ENCODE measurements around the gene PNKP.

Gene PNKP

DNA sequence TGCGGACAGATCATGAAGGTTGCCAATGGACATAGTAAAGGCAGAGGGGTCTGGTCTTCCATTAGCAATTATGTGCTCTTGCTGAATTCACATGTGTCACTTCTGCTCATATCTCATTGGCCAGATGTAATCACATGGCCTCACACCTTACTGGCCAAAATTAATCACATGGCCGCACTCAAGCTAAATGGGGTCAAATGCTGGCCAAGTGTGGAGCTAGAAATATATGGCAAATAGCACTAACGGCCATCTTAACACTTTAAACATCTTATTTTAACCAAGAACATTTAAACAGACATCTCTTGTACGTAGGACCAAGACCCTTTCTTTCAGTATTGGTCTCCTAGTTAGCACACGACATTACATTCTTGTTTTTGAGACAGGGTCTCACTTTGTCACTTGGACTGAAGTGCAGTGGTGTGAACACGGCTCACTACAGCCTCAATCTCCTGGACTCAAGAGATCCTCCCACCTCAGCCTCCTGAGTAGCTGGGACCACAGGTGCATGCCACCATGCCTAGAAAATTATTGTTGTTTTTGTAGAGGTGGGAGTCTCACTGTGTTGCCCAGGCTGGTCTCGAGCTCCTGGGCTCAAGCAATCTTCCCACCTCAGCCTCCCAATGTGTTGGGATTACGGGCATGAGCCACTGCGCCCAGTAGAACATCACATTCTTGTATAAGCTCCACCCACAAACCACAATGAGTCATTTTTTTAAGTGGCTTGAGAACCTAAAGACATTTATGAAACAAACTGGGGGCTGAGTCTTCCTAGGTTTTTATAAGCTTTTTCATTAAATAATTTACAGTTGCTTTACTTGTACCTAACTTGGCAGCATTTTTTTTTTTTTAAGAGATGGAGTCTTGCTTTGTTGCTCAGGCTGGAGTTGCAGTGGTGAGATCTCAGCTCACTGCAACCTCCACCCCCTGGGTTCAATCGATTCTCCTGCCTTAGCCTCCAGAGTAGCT, 19.4 kb downstream of the PNKP start:
- Histone ChIP-seq H3K9ac (ENCODE audit: low read depth in 1 of 2, low read length in 2 of 2) (no peak overlapping the region), H3K4me1 (ENCODE audit: control insufficient read depth in 2 of 2, insufficient read depth in 2 of 2, low read length in 2 of 2) (peaks cover 17 to 19% of the 10 kb centered on the region in 2 donors), H3K9me3 (ENCODE audit: control insufficient read depth in 2 of 2, low read length in 2 of 2) (no peaks in the 10 kb centered on the region), H3K27me3 (ENCODE audit: control insufficient read depth in 2 of 2, insufficient read depth in 2 of 2, low read length in 2 of 2) (no peaks in the 10 kb centered on the region), H3K36me3 (ENCODE audit: control insufficient read depth in 2 of 2, insufficient read depth in 2 of 2, low read length in 2 of 2) (no peaks in the 10 kb centered on the region), H3K4me3 (ENCODE audit: low read length in 2 of 2) (no peak overlapping the region), H3K27ac (ENCODE audit: low read depth in 2 of 2, low read length in 2 of 2) (no peak overlapping the region)

DNA sequence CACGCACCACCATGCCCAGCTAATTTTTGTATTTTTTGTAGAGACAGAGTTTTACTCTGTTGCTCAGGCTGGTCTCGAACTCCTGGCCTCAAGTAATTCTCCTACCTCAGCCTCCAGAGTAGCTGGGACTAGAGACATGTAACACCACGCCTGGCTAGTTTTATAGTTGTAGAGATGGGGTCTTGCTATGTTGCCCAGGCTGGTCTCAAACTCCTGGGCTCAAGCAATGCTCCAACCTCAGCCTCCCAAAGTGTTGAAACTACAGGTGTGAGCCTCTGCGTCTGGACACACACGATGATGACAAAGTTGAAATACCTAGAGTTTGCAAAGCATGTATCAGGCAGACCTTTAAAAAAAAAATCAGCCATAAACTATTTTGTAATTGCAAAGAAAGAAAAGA, 21.0 kb downstream of the PNKP start:
- peaks cover 7% of the 10 kb centered on the region in 2 donors for H3K4me1 ChIP-seq (ENCODE audit: control insufficient read depth in 2 of 2, insufficient read depth in 2 of 2, low read length in 2 of 2)
- H3K9ac ChIP-seq (ENCODE audit: low read depth in 1 of 2, low read length in 2 of 2): no peak overlapping the region
- H3K27ac ChIP-seq (ENCODE audit: low read depth in 2 of 2, low read length in 2 of 2): no peak overlapping the region
- H3K36me3 ChIP-seq (ENCODE audit: control insufficient read depth in 2 of 2, insufficient read depth in 2 of 2, low read length in 2 of 2): no peaks in the 10 kb centered on the region
- no peak overlapping the region for H3K4me3 ChIP-seq (ENCODE audit: low read length in 2 of 2)
- H3K9me3 ChIP-seq (ENCODE audit: control insufficient read depth in 2 of 2, low read length in 2 of 2): no peaks in the 10 kb centered on the region
- no peaks in the 10 kb centered on the region for H3K27me3 ChIP-seq (ENCODE audit: control insufficient read depth in 2 of 2, insufficient read depth in 2 of 2, low read length in 2 of 2)

DNA sequence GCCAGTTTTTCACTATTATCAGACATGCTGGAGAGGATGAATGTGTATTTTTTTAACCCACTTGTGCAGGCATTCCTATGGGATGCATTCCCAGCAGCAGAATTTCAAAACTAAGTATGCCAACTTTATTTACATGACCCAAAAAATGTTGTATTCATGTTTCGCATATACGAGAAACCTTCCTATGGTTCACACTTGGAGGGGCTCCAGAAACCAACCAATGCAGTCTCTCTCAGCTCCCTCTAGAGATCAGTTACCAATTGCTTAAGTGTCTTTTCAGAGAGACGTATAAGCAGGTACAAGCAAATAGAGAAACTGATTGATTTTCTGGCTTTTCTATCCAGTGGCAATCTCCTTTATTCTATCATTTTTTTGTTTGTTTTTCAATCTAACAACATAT, 22.0 kb downstream of the PNKP start:
- H3K9me3 ChIP-seq (ENCODE audit: control insufficient read depth in 2 of 2, low read length in 2 of 2): no peaks in the 10 kb centered on the region
- H3K4me3 ChIP-seq (ENCODE audit: low read length in 2 of 2): no peak overlapping the region
- no peak overlapping the region for H3K27ac ChIP-seq (ENCODE audit: low read depth in 2 of 2, low read length in 2 of 2)
- no peaks in the 10 kb centered on the region for H3K27me3 ChIP-seq (ENCODE audit: control insufficient read depth in 2 of 2, insufficient read depth in 2 of 2, low read length in 2 of 2)
- H3K9ac ChIP-seq (ENCODE audit: low read depth in 1 of 2, low read length in 2 of 2): no peak overlapping the region
- peaks cover 0 to 4% of the 10 kb centered on the region in 2 donors for H3K36me3 ChIP-seq (ENCODE audit: control insufficient read depth in 2 of 2, insufficient read depth in 2 of 2, low read length in 2 of 2)
- H3K4me1 ChIP-seq (ENCODE audit: control insufficient read depth in 2 of 2, insufficient read depth in 2 of 2, low read length in 2 of 2): peaks cover 7% of the 10 kb centered on the region in 2 donors

DNA sequence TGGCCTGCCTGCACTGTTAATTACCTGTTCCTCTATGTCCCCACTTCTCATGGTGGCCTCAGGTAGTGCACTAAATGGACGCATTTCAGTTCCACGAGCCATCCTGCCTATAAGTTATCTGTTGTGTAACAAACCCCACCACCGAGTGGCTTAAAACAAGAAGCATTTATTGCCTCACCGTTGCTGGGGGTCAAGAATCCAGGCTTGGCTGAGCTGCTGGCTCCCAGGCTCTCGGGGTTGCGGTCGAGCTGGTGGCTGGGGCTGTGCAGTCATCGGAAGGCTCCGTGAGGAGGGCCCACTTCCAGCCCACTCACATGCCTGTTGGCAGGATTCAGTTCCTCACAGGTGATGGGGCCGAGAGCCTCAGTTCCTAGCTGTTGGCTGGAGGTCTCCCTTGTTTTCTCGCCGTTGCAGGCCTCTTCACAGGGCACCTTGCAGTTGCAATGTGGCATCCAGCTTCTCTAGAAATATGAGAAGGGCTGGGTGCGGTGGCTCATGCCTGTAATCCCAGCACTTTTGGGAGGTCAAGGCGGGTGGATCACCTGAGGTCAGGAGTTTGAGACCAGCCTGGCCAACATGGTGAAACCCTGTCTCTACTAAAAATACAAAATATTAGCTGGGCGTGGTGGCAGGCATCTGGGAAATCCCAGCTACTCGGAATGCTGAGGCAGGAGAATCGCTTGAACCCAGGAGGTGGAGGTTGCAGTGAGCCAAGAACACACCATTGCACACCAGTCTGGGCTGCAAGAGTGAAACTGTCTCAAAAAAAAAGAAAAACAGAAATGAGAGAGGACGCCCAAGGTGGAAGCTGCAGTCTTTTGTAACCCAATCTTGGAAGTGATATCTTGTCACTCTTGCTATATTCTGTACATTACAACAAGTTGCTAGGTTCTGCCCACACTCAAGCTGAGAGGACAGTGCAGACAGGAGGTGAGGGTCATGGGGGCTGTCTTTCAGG, 23.0 kb downstream of the PNKP start:
- Histone ChIP-seq H3K9ac (ENCODE audit: low read depth in 1 of 2, low read length in 2 of 2) (no peak overlapping the region), H3K36me3 (ENCODE audit: control insufficient read depth in 2 of 2, insufficient read depth in 2 of 2, low read length in 2 of 2) (peaks cover 4 to 10% of the 10 kb centered on the region in 2 donors), H3K9me3 (ENCODE audit: control insufficient read depth in 2 of 2, low read length in 2 of 2) (no peaks in the 10 kb centered on the region), H3K27ac (ENCODE audit: low read depth in 2 of 2, low read length in 2 of 2) (no peak overlapping the region), H3K4me3 (ENCODE audit: low read length in 2 of 2) (no peak overlapping the region), H3K4me1 (ENCODE audit: control insufficient read depth in 2 of 2, insufficient read depth in 2 of 2, low read length in 2 of 2) (no peaks in the 10 kb centered on the region), H3K27me3 (ENCODE audit: control insufficient read depth in 2 of 2, insufficient read depth in 2 of 2, low read length in 2 of 2) (no peaks in the 10 kb centered on the region)

DNA sequence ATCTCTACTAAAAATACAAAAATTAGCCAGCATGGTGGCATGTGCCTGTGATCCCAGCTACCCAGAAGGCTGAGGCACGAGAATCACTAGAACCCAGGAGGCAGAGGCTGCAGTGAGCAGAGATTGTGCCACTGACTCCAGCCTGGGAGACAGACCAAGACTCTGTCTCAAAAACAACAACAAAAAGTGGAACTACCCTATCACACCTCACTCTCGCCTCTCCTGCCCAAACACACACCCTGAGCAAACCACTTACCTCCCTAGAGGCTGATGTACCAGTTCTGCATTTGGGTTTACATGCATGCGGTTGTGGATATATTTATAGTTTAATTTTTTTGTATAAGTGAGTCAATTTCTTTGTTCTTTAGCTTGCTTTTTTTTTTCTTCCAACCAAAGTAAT, 24.1 kb downstream of the PNKP start:
- Histone ChIP-seq H3K4me3 (ENCODE audit: low read length in 2 of 2) (no peak overlapping the region), H3K27me3 (ENCODE audit: control insufficient read depth in 2 of 2, insufficient read depth in 2 of 2, low read length in 2 of 2) (no peaks in the 10 kb centered on the region), H3K9ac (ENCODE audit: low read depth in 1 of 2, low read length in 2 of 2) (no peak overlapping the region), H3K9me3 (ENCODE audit: control insufficient read depth in 2 of 2, low read length in 2 of 2) (no peaks in the 10 kb centered on the region), H3K27ac (ENCODE audit: low read depth in 2 of 2, low read length in 2 of 2) (no peak overlapping the region), H3K4me1 (ENCODE audit: control insufficient read depth in 2 of 2, insufficient read depth in 2 of 2, low read length in 2 of 2) (no peaks in the 10 kb centered on the region), H3K36me3 (ENCODE audit: control insufficient read depth in 2 of 2, insufficient read depth in 2 of 2, low read length in 2 of 2) (peaks cover 11 to 20% of the 10 kb centered on the region in 2 donors)

DNA sequence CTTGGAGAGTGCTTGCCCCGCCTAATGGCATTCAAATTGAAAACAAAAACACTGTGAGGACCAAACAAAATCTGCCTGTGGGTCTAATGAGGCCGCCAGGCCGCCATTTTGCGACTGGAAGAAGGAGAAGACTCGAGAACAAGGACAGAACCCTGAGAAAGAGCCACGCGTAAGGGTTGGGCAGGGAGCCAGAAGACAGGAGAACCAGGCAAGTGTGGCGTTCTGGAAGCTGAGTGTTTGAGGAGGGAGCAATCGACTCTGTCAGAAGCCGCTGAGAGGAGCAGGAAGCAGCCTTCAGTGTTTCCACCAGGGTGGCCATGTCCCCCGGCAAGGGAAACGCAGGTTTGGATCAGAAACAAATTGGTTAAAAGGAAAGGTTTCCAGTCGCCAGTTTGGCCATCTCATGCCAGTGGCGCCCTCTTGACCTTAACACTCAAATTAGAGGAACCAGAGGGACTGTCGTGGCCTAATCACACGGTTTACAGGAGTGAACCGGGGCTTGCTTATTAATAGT, 26.6 kb downstream of the PNKP start:
- no peaks in the 10 kb centered on the region for H3K4me1 ChIP-seq (ENCODE audit: control insufficient read depth in 2 of 2, insufficient read depth in 2 of 2, low read length in 2 of 2)
- no peak overlapping the region for H3K27ac ChIP-seq (ENCODE audit: low read depth in 2 of 2, low read length in 2 of 2)
- no peaks in the 10 kb centered on the region for H3K9me3 ChIP-seq (ENCODE audit: control insufficient read depth in 2 of 2, low read length in 2 of 2)
- no peak overlapping the region for H3K4me3 ChIP-seq (ENCODE audit: low read length in 2 of 2)
- H3K27me3 ChIP-seq (ENCODE audit: control insufficient read depth in 2 of 2, insufficient read depth in 2 of 2, low read length in 2 of 2): no peaks in the 10 kb centered on the region
- H3K9ac ChIP-seq (ENCODE audit: low read depth in 1 of 2, low read length in 2 of 2): no peak overlapping the region
- H3K36me3 ChIP-seq (ENCODE audit: control insufficient read depth in 2 of 2, insufficient read depth in 2 of 2, low read length in 2 of 2): peaks cover 22 to 33% of the 10 kb centered on the region in 2 donors

DNA sequence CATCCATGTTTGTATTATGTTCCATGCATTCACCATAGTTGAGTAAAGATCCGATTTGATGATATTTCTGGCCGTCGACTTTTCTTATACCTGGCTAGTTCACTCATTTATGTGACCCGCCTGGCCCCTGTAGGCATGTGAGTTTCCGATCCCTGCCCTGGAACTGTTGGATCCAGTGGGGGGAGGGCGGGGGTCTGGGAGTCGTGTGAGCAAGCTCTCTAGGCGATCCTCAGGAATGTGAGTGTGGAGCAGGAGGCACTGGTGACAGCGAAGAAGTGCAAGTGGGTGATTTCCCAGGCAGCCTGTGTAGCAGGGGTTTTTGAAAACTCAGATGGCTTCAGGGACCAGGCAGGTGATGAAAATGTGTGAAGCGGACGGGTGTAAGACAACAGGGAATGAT, 27.1 kb downstream of the PNKP start:
- Histone ChIP-seq H3K27ac (ENCODE audit: low read depth in 2 of 2, low read length in 2 of 2) (no peak overlapping the region), H3K4me3 (ENCODE audit: low read length in 2 of 2) (no peak overlapping the region), H3K27me3 (ENCODE audit: control insufficient read depth in 2 of 2, insufficient read depth in 2 of 2, low read length in 2 of 2) (no peaks in the 10 kb centered on the region), H3K36me3 (ENCODE audit: control insufficient read depth in 2 of 2, insufficient read depth in 2 of 2, low read length in 2 of 2) (peaks cover 24 to 34% of the 10 kb centered on the region in 2 donors), H3K9me3 (ENCODE audit: control insufficient read depth in 2 of 2, low read length in 2 of 2) (no peaks in the 10 kb centered on the region), H3K9ac (ENCODE audit: low read depth in 1 of 2, low read length in 2 of 2) (no peak overlapping the region), H3K4me1 (ENCODE audit: control insufficient read depth in 2 of 2, insufficient read depth in 2 of 2, low read length in 2 of 2) (no peaks in the 10 kb centered on the region)

DNA sequence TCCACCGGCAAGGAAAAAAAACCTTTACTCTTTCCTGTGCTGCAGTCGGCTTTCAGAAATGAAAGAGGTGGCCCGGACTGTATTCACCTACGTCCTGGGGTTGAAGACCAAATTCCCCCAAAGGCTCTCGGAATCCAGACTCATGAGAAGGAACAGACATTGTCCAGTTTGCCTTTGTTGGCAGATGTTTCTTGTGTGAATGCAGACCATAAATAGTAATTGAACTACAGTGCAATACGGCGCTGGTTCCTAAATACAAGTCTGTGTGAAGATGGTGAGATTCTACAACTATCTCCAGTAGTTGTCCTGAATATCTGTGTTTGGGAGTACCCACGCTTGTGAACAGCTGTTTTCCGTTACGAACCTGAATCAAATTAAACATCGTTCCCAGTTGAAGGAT, 27.7 kb downstream of the PNKP start:
- Histone ChIP-seq H3K27ac (ENCODE audit: low read depth in 2 of 2, low read length in 2 of 2) (no peak overlapping the region), H3K9me3 (ENCODE audit: control insufficient read depth in 2 of 2, low read length in 2 of 2) (no peaks in the 10 kb centered on the region), H3K4me1 (ENCODE audit: control insufficient read depth in 2 of 2, insufficient read depth in 2 of 2, low read length in 2 of 2) (no peaks in the 10 kb centered on the region), H3K36me3 (ENCODE audit: control insufficient read depth in 2 of 2, insufficient read depth in 2 of 2, low read length in 2 of 2) (peaks cover 30 to 40% of the 10 kb centered on the region in 2 donors), H3K9ac (ENCODE audit: low read depth in 1 of 2, low read length in 2 of 2) (no peak overlapping the region), H3K27me3 (ENCODE audit: control insufficient read depth in 2 of 2, insufficient read depth in 2 of 2, low read length in 2 of 2) (no peaks in the 10 kb centered on the region), H3K4me3 (ENCODE audit: low read length in 2 of 2) (no peak overlapping the region)

DNA sequence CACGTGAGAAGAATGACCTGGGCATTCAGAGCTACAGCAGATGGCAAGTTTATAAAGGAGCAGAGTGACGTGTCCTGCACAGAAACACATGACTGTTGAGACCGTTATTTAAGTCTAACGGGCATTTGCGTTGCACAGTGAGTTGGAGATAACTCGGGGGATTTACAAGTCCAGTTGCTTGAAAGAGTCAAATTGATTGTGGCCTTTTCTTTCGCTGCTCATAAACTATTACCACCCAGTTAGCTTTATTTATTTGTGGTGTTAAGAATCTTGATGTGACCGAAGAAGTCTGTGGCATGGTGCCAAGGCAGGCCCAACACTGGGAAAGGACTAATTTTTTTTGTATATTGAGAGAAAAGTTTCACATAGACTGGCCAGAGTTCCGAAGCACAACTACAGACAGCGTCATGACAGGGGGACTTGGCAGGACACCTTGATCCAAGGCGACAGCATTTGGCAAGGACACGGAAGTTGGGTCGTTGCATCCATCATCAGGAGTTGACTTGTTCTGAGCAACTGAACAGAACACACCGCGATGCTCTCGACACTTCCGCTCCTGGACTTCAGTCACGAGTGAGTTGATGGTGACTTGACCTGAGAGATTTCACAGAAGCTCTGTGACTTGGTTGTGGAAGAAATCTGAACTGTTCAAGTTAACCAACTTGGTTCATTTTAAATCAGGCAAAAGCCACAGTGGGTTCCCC, 28.3 kb downstream of the PNKP start:
- Histone ChIP-seq H3K27me3 (ENCODE audit: control insufficient read depth in 2 of 2, insufficient read depth in 2 of 2, low read length in 2 of 2) (no peaks in the 10 kb centered on the region), H3K4me1 (ENCODE audit: control insufficient read depth in 2 of 2, insufficient read depth in 2 of 2, low read length in 2 of 2) (no peaks in the 10 kb centered on the region), H3K9ac (ENCODE audit: low read depth in 1 of 2, low read length in 2 of 2) (no peak overlapping the region), H3K27ac (ENCODE audit: low read depth in 2 of 2, low read length in 2 of 2) (no peak overlapping the region), H3K4me3 (ENCODE audit: low read length in 2 of 2) (no peak overlapping the region), H3K9me3 (ENCODE audit: control insufficient read depth in 2 of 2, low read length in 2 of 2) (no peaks in the 10 kb centered on the region), H3K36me3 (ENCODE audit: control insufficient read depth in 2 of 2, insufficient read depth in 2 of 2, low read length in 2 of 2) (peaks cover 37 to 46% of the 10 kb centered on the region in 2 donors)

All from mucosa of rectum (tissue), 2 donors.